Epidermal melanocyte (primary cell): ENCODE measurements around the gene AGO3.
"Not testable (repeated sequence)": the region's sequence is repeated elsewhere in the genome, so short reads cannot be mapped to it uniquely, and the experiment has no call there.

ENCODE experiments used
- DNase-seq: peaks from one replicate; pipeline ENCODE4 v3.0.0; 2011; ENCODE audit warnings: low spot score; ENCODE audit not compliant: insufficient read length

Gene AGO3

GRCh38 chr1:36006941-36007500, 76.1 kb downstream of the AGO3 start:
- no peak for DNase-seq

- no peak for DNase-seq
Observed at GRCh38 chr1:36007741-36008140, 76.8 kb downstream of the AGO3 start.

GRCh38 chr1:36008546-36009197, 77.8 kb downstream of the AGO3 start:
- no peak for DNase-seq

- no peak for DNase-seq
Observed at GRCh38 chr1:36014722-36015220, 83.9 kb downstream of the AGO3 start.

- DNase-seq = no peak
Observed at GRCh38 chr1:36016686-36017085, 85.8 kb downstream of the AGO3 start.

GRCh38 chr1:36023098-36023769, 92.3 kb downstream of the AGO3 start:
- no peak for DNase-seq

GRCh38 chr1:36024024-36024423, 93.1 kb downstream of the AGO3 start:
- not testable (repeated sequence) for DNase-seq

GRCh38 chr1:36024847-36025246, 93.9 kb downstream of the AGO3 start:
- no peak for DNase-seq

- DNase-seq = no peak
Observed at GRCh38 chr1:36027766-36028165, 96.9 kb downstream of the AGO3 start.

- no peak for DNase-seq
Observed at GRCh38 chr1:36031441-36031840, 100.5 kb downstream of the AGO3 start.

GRCh38 chr1:36034692-36035091, 103.8 kb downstream of the AGO3 start:
- DNase-seq = no peak

GRCh38 chr1:36035154-36035553, 104.2 kb downstream of the AGO3 start:
- DNase-seq = no peak

GRCh38 chr1:36040238-36040637, 109.3 kb downstream of the AGO3 start:
- DNase-seq = no peak

GRCh38 chr1:36051821-36052220, 120.9 kb downstream of the AGO3 start:
- no peak for DNase-seq

- no peak for DNase-seq
Observed at GRCh38 chr1:36053978-36054377, 123.1 kb downstream of the AGO3 start.

GRCh38 chr1:36055706-36056105, 124.8 kb downstream of the AGO3 start:
- DNase-seq = no peak

GRCh38 chr1:36062315-36062714, 131.4 kb downstream of the AGO3 start:
- no peak for DNase-seq

GRCh38 chr1:36067871-36068270, 137.0 kb downstream of the AGO3 start:
- no peak for DNase-seq

GRCh38 chr1:36068866-36069265, 138.0 kb downstream of the AGO3 start:
- DNase-seq = no peak

- DNase-seq = no peak
Observed at GRCh38 chr1:36070349-36070748, 139.4 kb downstream of the AGO3 start.

- no peak for DNase-seq
Observed at GRCh38 chr1:36076979-36077573, 146.2 kb downstream of the AGO3 start.

GRCh38 chr1:36080236-36080635, 149.3 kb downstream of the AGO3 start:
- DNase-seq = no peak
